Uterus (tissue), 2 donors: Measurements from ENCODE around the gene ICAM2.

ENCODE experiments used
- CTCF ChIP-seq, 4 experiments: fragments of 200-600 bp in 2 of 4; fragments of 450-650 bp in 2 of 4; sonication (generic) in 2 of 4; IDR thresholded peaks; one replicate each; pipeline ENCODE4 v1.5.1; 2016 to 2019; ENCODE audit warnings: antibody characterized with exemption in 4 of 4, mild to moderate bottlenecking in 2 of 4, moderate library complexity in 1 of 4
- POLR2A ChIP-seq, 2 donors: fragments of 450-650 bp; IDR thresholded peaks; one replicate each; pipeline ENCODE4 v1.6.1; 2016; ENCODE audit warnings: antibody characterized with exemption in 2 of 2, mild to moderate bottlenecking in 1 of 2, moderate library complexity in 1 of 2

- TF ChIP-seq CTCF (IDR thresholded peaks at IDR 0.05) (no peak), POLR2A (IDR thresholded peaks at IDR 0.05) (no peak)
These were observed 35.0 kb upstream of the ICAM2 start for GRCh38 chr17:64055183-64056142.
